Raji (cell line): ENCODE results near the gene LYL1.

ENCODE experiments used
- POLR2A ChIP-seq: IDR thresholded peaks from 2 replicates; pipeline ENCODE4 v1.6.1; 2011; ENCODE audit warnings: low read depth, low read length, control low read depth; ENCODE audit not compliant: insufficient read depth

Gene LYL1

DNA sequence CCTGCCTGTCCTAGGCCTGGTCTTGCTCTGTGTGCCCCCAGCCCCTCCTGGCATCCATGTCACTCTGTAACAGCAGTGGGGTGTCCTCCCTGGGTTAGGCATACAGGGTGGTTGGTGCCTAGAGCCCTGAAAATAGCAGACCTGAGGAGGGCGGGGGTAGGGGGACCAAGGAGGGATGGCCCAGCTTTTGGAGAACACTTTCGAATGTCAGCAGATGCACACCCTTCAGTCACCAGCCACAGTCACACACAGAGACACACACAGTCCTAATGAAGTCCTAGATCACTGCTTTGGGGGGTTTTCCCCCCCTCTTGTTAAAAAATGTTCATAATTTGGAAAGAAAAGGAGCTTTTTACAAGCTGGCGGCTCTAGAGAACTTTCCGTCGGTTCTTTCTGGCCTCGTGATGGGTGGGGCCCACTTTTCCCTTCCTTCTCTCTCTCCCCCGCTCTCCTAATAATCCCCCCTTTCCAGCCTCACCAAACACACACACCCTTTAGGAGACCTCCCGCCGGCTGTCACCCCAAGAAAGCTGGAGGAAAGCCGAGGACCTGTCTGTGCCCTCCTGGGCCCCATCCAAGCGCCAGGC is 47.9 kb downstream of the LYL1 start:
- no peak for TF ChIP-seq POLR2A

DNA sequence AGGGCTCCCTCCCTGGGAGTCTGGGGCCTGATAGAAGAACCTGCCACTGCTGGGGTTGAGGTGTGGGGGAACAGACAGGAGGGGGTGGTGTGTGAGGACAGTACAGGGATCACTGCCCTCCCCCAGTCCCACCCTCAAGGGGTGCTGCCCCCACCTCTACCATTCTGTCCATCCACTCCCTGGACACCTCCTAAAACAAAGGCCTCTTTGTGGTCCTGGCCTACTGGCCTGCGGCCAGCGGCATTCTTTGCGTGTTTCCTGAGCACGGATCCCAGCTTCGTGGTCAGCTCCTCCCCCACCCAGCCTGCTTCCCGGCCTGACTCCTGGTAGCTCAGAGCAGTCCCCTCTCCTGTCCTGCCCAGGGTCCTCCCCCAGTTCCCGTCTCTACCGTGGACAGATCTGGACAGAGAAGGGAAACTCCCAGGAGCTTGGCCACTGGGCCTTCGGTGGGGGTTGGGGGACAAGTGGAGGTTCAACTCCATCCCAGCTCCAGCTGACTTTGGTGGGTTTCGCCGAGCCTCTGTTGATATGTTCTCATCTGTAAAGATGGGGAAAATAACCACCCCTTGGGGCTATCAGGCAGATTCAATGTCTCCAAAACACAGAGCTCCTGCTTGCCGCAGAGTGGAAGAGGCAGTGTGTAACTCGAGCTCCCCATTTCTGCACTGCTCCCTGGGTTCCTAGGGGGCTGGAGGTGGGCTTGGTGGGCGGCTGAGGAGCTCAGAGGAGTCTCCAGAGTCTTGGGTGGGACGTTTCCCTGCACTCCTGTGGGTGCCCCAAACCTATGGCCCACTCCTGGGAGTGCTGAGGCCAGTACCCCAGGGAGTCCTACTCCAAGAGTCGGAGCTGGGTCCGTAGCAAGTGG is 48.7 kb downstream of the LYL1 start:
- no peak for TF ChIP-seq POLR2A

DNA sequence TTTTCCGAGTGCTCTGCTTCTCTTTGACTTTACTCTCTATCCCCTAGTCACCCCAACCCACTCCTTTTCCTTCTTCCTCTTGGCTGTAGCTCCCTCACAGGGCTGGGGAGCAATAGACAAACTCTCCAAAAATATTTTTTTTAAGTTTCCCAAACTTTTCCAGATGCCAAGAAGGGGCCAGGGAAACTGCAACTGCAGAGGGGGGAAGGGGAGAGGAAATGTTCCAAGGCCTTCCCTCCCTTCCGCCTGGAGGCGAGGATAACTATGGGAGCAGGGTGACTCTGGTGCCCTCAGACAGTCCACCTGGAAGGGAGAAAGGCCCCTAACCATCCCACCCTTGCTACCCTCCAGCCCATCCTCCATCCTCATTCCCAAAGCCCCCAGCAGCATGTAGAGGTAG is 49.4 kb downstream of the LYL1 start:
- no peak for TF ChIP-seq POLR2A

DNA sequence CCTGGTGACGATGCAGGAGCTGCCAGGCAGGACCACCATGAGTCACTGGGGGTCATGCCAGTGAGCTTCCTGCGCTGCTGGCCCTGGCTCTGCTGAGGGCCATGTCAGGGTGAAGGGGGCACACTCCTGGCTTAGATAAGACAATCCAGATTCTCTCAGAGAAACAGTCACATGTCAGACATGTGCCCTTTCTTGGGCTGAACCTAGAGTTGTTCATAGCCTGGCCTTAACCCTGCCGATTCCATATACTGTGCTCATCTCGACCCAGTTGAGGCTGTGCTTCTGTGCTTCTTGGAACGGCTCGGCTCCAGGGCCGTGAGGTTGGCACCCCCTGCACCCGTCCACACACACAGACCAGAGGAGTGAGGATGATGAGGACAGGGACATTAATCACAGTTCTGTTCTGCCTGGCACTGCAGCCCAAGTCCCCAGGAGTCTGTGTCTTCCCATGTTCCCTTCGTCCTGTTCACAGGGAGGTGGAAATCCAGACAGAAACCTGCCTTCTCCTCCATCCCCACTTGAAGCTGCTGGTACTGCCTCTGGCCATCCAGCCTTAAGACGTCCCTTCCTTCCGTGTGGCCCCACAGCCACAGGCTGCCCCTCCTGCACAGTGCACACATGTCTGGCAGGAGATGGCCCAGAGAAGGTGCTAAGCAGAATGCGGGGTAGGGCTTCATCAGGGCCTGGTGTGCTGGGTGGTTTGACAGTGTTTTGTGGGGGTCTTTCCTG is 50.0 kb downstream of the LYL1 start:
- TF ChIP-seq POLR2A = no peak

DNA sequence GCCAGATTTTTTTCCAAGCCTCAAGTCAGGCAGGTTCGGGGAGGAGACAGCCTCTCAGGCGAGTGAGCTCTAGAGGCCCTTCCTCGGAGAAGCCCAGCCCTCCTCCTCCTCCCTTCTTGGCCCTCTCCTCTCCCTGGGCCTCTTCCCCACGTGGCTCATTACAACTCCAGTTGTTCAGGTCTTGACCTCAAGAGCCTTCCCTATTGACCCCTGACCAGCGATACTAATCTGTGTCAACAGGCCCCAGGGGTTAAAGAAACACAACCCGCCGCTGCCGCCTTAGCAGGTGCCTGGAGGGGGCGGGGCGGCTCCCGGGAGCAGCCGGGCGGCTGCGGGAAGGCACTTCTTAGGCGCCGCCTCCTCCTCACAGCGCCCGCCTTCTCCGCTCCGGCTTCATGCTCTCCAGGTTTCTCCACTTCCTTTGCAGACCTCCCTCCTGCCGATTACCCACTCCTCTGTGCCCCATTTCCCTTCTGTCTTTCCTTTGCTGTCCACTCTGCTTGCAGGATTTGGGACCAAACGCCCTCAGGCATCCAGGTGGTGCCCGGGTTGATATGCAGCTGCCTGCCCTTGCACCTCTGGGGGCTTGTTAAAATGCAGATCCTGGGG is 51.0 kb downstream of the LYL1 start:
- TF ChIP-seq POLR2A = no peak

DNA sequence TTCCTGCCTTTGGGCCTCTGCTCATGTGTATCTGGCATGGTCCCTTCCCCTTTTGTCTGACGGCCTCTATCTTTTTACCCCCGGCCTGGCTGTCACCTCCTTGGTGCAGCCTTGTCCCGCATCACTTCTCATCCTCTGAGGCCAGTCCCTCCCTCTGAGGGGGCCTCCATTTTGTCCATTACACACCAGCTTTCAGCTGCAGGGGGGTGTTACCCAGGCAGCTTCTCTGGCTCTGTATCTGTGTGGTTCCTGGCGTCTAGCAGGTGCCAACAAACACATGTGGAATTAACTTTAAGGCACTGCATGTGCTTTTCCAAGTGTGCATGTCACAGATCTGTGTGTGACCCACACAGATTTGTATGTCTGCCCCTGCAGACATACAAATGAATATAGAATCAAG is 52.4 kb downstream of the LYL1 start:
- TF ChIP-seq POLR2A = no peak
